Osteoblast (primary cell): Measurements from ENCODE around the gene FOXO3B. TPM values are rescaled to one million over a fixed set of nuclear protein-coding genes. Genes with fewer than 3 reads are reported as not detected.
A peak's percentile ranks its signal among the peaks of the same experiment; 100 is the strongest.
"Not testable (repeated sequence)": the region's sequence is repeated elsewhere in the genome, so short reads cannot be mapped to it uniquely, and the experiment has no call there.

Experiments
- DNase-seq: peaks from one replicate; pipeline ENCODE4 v3.0.0; 2011; ENCODE audit warnings: low spot score, mixed read lengths; ENCODE audit not compliant: insufficient read length; ENCODE audit errors: missing footprints
- H2AFZ ChIP-seq: 2 replicates; pipeline ENCODE4 v1.6.0; 2011; ENCODE audit warnings: mild to moderate bottlenecking, low read length
- H3K27ac ChIP-seq: 2 replicates; pipeline ENCODE4 v1.5.1; 2011; ENCODE audit warnings: mild to moderate bottlenecking, low read depth, low read length, moderate library complexity
- H3K27me3 ChIP-seq: 2 replicates; pipeline ENCODE4 v1.6.0; 2012; ENCODE audit warnings: mild to moderate bottlenecking, control low read depth, inconsistent platforms, low read length, moderate library complexity; ENCODE audit not compliant: insufficient read depth
- H3K36me3 ChIP-seq: 2 replicates; pipeline ENCODE4 v1.5.1; 2011; ENCODE audit warnings: mild to moderate bottlenecking, low read length, control low read depth, moderate library complexity; ENCODE audit not compliant: insufficient read depth
- H3K4me1 ChIP-seq: 2 replicates; pipeline ENCODE4 v1.5.1; 2011; ENCODE audit warnings: mild to moderate bottlenecking, low read length, control low read depth, moderate library complexity; ENCODE audit not compliant: insufficient read depth
- H3K4me2 ChIP-seq: 2 replicates; pipeline ENCODE4 v1.6.0; 2011; ENCODE audit warnings: mild to moderate bottlenecking, low read length; ENCODE audit not compliant: insufficient read depth
- H3K4me3 ChIP-seq: fragments of 200-600 bp; sonication (generic); 3 replicates; pipeline ENCODE4 v1.5.1; 2012; ENCODE audit warnings: mild to moderate bottlenecking, low read length, inconsistent platforms; ENCODE audit not compliant: insufficient read depth
- H3K79me2 ChIP-seq: 2 replicates; pipeline ENCODE4 v1.6.0; 2012; ENCODE audit warnings: mild to moderate bottlenecking, low read length, control low read depth, inconsistent platforms; ENCODE audit not compliant: insufficient read depth
- H3K9me3 ChIP-seq: 2 replicates; pipeline ENCODE4 v1.5.1; 2011; ENCODE audit warnings: low read depth, low read length, control low read depth
- H4K20me1 ChIP-seq: 2 replicates; pipeline ENCODE4 v1.6.0; 2012; ENCODE audit warnings: mild to moderate bottlenecking, low read length, control low read depth; ENCODE audit not compliant: insufficient read depth
- total RNA-seq: library from RNA; depleted of rRNA; stranded (reverse); fragments of >200 nt; gene quantifications from 2 replicates; pipeline ENCODE4 v1.2.3, GENCODE V29; 2012

Gene FOXO3B
- total RNA-seq = 8.7 and 8.8 TPM in 2 replicates

- H3K4me1 ChIP-seq, H3K9me3 ChIP-seq, H3K79me2 ChIP-seq, H3K27me3 ChIP-seq, H3K27ac ChIP-seq, H4K20me1 ChIP-seq, H3K36me3 ChIP-seq: not testable (repeated sequence)
- DNase-seq = peak; percentile 96
- peak within 1 kb of the TSS; percentile 72 for H3K4me3 ChIP-seq
- peak within 1 kb of the TSS; percentile 82 for H2AFZ ChIP-seq
- peak within 1 kb of the TSS; percentile 64 for H3K4me2 ChIP-seq
Measured at GRCh38 chr17:18681767-18682571, at the start of gene FOXO3B. FOXO3B (minus strand) TSS chr17:18682314; CDS start chr17:18681651, 663 bp downstream.

GRCh38 chr17:18723509-18723908, 41.4 kb upstream of the FOXO3B start:
- H3K4me3 ChIP-seq, H3K9me3 ChIP-seq, H2AFZ ChIP-seq, H3K27ac ChIP-seq, H3K36me3 ChIP-seq, H3K4me2 ChIP-seq, DNase-seq, H3K4me1 ChIP-seq, H4K20me1 ChIP-seq, H3K79me2 ChIP-seq, H3K27me3 ChIP-seq: not testable (repeated sequence)

- H3K4me2 ChIP-seq, H3K9me3 ChIP-seq, H3K4me3 ChIP-seq, H3K4me1 ChIP-seq, DNase-seq, H3K36me3 ChIP-seq, H3K27me3 ChIP-seq, H2AFZ ChIP-seq, H4K20me1 ChIP-seq, H3K79me2 ChIP-seq, H3K27ac ChIP-seq: not testable (repeated sequence)
Measured at GRCh38 chr17:18722612-18723011, 40.5 kb upstream of the FOXO3B start.

GRCh38 chr17:18721775-18722547, 39.8 kb upstream of the FOXO3B start:
- H3K4me1 ChIP-seq, H3K79me2 ChIP-seq, DNase-seq, H3K4me2 ChIP-seq, H3K9me3 ChIP-seq, H4K20me1 ChIP-seq, H2AFZ ChIP-seq, H3K36me3 ChIP-seq, H3K4me3 ChIP-seq, H3K27ac ChIP-seq, H3K27me3 ChIP-seq: not testable (repeated sequence)

GRCh38 chr17:18719428-18720110, 37.5 kb upstream of the FOXO3B start:
- DNase-seq, H3K36me3 ChIP-seq, H3K27me3 ChIP-seq, H3K4me1 ChIP-seq, H4K20me1 ChIP-seq, H2AFZ ChIP-seq, H3K4me2 ChIP-seq, H3K27ac ChIP-seq, H3K9me3 ChIP-seq, H3K79me2 ChIP-seq, H3K4me3 ChIP-seq: not testable (repeated sequence)

GRCh38 chr17:18718643-18719427, 36.7 kb upstream of the FOXO3B start:
- not testable (repeated sequence) for H3K79me2 ChIP-seq, H4K20me1 ChIP-seq, H2AFZ ChIP-seq, H3K27ac ChIP-seq, H3K27me3 ChIP-seq, H3K9me3 ChIP-seq, H3K4me3 ChIP-seq, H3K4me1 ChIP-seq, H3K36me3 ChIP-seq, DNase-seq, H3K4me2 ChIP-seq
